Measurements from ENCODE around the gene C1D. TPM values are rescaled to one million over a fixed set of nuclear protein-coding genes. Genes with fewer than 3 reads are reported as not detected.

Gene C1D
- total and polyA plus RNA-seq, 2 experiments from 2014 or later = 30.1 to 39.7 TPM

- no peaks in the 10 kb centered on the region for H3K4me1 Mint-ChIP-seq
- no peak overlapping the region for H3K27ac Mint-ChIP-seq
- no peaks in the 10 kb centered on the region; the same call in 1 of the 3 replicates for H3K9me3 Mint-ChIP-seq
- Histone ChIP-seq H3K9me2 (ENCODE audit: insufficient read depth) (no peaks in the 10 kb centered on the region), H4K20me1 (replicated peaks; ENCODE audit: insufficient read depth) (no peaks in the 10 kb centered on the region), H3K27ac (ENCODE audit: low read depth) (no peak overlapping the region), H3K27me3 (ENCODE audit: insufficient read depth) (no peaks in the 10 kb centered on the region), H3K36me3 (ENCODE audit: insufficient read depth) (no peaks in the 10 kb centered on the region), H3F3A (replicated peaks; ENCODE audit: low read depth) (no peaks in the 10 kb centered on the region), H3K4me2 (no peak overlapping the region), H3K79me2 (replicated peaks; ENCODE audit: insufficient read depth) (no peaks in the 10 kb centered on the region), H3K4me1 (ENCODE audit: insufficient read depth) (no peaks in the 10 kb centered on the region), H3K4me3 (no peak overlapping the region), H2AFZ (no peak overlapping the region)
- ATAC-seq (no peak), DNase-seq (ENCODE audit: low spot score) (no peak)
- TF ChIP-seq ZNF331 (CRISPR knock-in tag; IDR thresholded peaks at IDR 0.05; ENCODE audit: low read depth) (no peak), CREB1 (CRISPR knock-in tag; IDR thresholded peaks at IDR 0.05; ENCODE audit: low read depth) (no peak), EZH2phosphoT487 (IDR thresholded peaks at IDR 0.05; ENCODE audit: unreplicated experiment) (no peak)
- no peak overlapping the region for H3K4me3 Mint-ChIP-seq
- H3K36me3 Mint-ChIP-seq (ENCODE audit: low read depth) = no peaks in the 10 kb centered on the region
- peaks cover 6% of the 10 kb centered on the region for H3K27me3 Mint-ChIP-seq (ENCODE audit: insufficient read depth, low read depth, poor library complexity)
Measured at GRCh38 chr2:68009526-68009925, 53.3 kb downstream of the C1D start.

- Histone ChIP-seq H3K27me3 (ENCODE audit: insufficient read depth) (no peaks in the 10 kb centered on the region), H3K27ac (ENCODE audit: low read depth) (no peak overlapping the region), H4K20me1 (replicated peaks; ENCODE audit: insufficient read depth) (no peaks in the 10 kb centered on the region), H3K9me2 (ENCODE audit: insufficient read depth) (0 out of 2 replicates have a peak, but pooled peaks cover 13% of the 10 kb centered on the region), H2AFZ (no peak overlapping the region), H3F3A (replicated peaks; ENCODE audit: low read depth) (no peaks in the 10 kb centered on the region), H3K4me2 (no peak overlapping the region), H3K79me2 (replicated peaks; ENCODE audit: insufficient read depth) (no peaks in the 10 kb centered on the region), H3K4me1 (ENCODE audit: insufficient read depth) (no peaks in the 10 kb centered on the region), H3K36me3 (ENCODE audit: insufficient read depth) (no peaks in the 10 kb centered on the region), H3K4me3 (no peak overlapping the region)
- H3K9me3 Mint-ChIP-seq = no peaks in the 10 kb centered on the region; the same call in 1 of the 3 replicates
- no peak for ATAC-seq
- DNase-seq (ENCODE audit: low spot score) = no peak
- no peaks in the 10 kb centered on the region for H3K4me1 Mint-ChIP-seq
- H3K4me3 Mint-ChIP-seq = no peak overlapping the region
- H3K27me3 Mint-ChIP-seq (ENCODE audit: insufficient read depth, low read depth, poor library complexity) = peaks cover 2% of the 10 kb centered on the region
- H3K27ac Mint-ChIP-seq = no peak overlapping the region
- H3K36me3 Mint-ChIP-seq (ENCODE audit: low read depth) = no peaks in the 10 kb centered on the region
- TF ChIP-seq STAT1 (IDR thresholded peaks at IDR 0.05; ENCODE audit: unreplicated experiment) (no peak), NANOG (IDR thresholded peaks at IDR 0.05; ENCODE audit: borderline replicate concordance) (no peak), CTCF (conservative IDR thresholded peaks at IDR 0.05; ENCODE audit: low read depth in 2 of 2) (no peak), CREB1 (CRISPR knock-in tag; IDR thresholded peaks at IDR 0.05; ENCODE audit: low read depth) (no peak), ZNF114 (CRISPR knock-in tag; IDR thresholded peaks at IDR 0.05) (no peak), JUNB (IDR thresholded peaks at IDR 0.05; ENCODE audit: unreplicated experiment) (no peak), ZNF331 (CRISPR knock-in tag; IDR thresholded peaks at IDR 0.05; ENCODE audit: low read depth) (no peak), REST (IDR thresholded peaks at IDR 0.05; ENCODE audit: unreplicated experiment) (no peak), ETS1 (IDR thresholded peaks at IDR 0.05) (no peak)
Measured at GRCh38 chr2:68000170-68000825, 62.5 kb downstream of the C1D start.

Data from GM23338 (cell line).